ENCODE results near the gene AXIN1.

Gene AXIN1

GRCh38 chr16:321532-321931 lies 31.0 kb downstream of the AXIN1 start:
- Histone ChIP-seq H3K27me3 (no peaks in the 10 kb centered on the region), H3K4me3 (ENCODE audit: low read depth in 1 of 2, low read length in 1 of 2) (no peak overlapping the region), H3K4me1 (ENCODE audit: control insufficient read depth in 1 of 2, insufficient read depth in 1 of 2, low read depth in 1 of 2, low read length in 1 of 2) (peaks cover 35 to 49% of the 10 kb centered on the region in 2 experiments), H3K36me3 (peaks cover 39% of the 10 kb centered on the region), H3K9me3 (no peaks in the 10 kb centered on the region), H3K27ac (peak overlapping the region; percentile 57)
- no peak for TF ChIP-seq CTCF (IDR thresholded peaks at IDR 0.05)

- H3K4me1 ChIP-seq (ENCODE audit: control insufficient read depth in 1 of 2, insufficient read depth in 1 of 2, low read depth in 1 of 2, low read length in 1 of 2), result peaks cover 24 to 36% of the 10 kb centered on the region in 2 experiments
- H3K9me3 ChIP-seq, result no peaks in the 10 kb centered on the region
- H3K27me3 ChIP-seq, result no peaks in the 10 kb centered on the region
- H3K4me3 ChIP-seq (ENCODE audit: low read depth in 1 of 2, low read length in 1 of 2), result no peak overlapping the region
- no peak for TF ChIP-seq CTCF (IDR thresholded peaks at IDR 0.05)
- H3K27ac ChIP-seq, result no peak overlapping the region
- peaks cover 39% of the 10 kb centered on the region for H3K36me3 ChIP-seq
Observed at GRCh38 chr16:320206-320605, 32.3 kb downstream of the AXIN1 start.

- Histone ChIP-seq H3K4me3 (ENCODE audit: low read depth in 1 of 2, low read length in 1 of 2) (no peak overlapping the region), H3K27ac (no peak overlapping the region), H3K9me3 (no peaks in the 10 kb centered on the region), H3K4me1 (ENCODE audit: control insufficient read depth in 1 of 2, insufficient read depth in 1 of 2, low read depth in 1 of 2, low read length in 1 of 2) (peaks cover 8 to 20% of the 10 kb centered on the region in 2 experiments), H3K27me3 (no peaks in the 10 kb centered on the region), H3K36me3 (peaks cover 53% of the 10 kb centered on the region)
- TF ChIP-seq CTCF (IDR thresholded peaks at IDR 0.05), result no peak
Observed at GRCh38 chr16:318628-319027, 33.9 kb downstream of the AXIN1 start.

- TF ChIP-seq CTCF (IDR thresholded peaks at IDR 0.05), result no peak
- H3K27ac ChIP-seq, result no peak overlapping the region
- H3K27me3 ChIP-seq, result no peaks in the 10 kb centered on the region
- no peak overlapping the region for H3K4me3 ChIP-seq (ENCODE audit: low read depth in 1 of 2, low read length in 1 of 2)
- no peaks in the 10 kb centered on the region for H3K9me3 ChIP-seq
- peaks cover 63% of the 10 kb centered on the region for H3K36me3 ChIP-seq
- H3K4me1 ChIP-seq (ENCODE audit: control insufficient read depth in 1 of 2, insufficient read depth in 1 of 2, low read depth in 1 of 2, low read length in 1 of 2), result peaks cover 2 to 16% of the 10 kb centered on the region in 2 experiments
Observed at GRCh38 chr16:317583-317982, 34.9 kb downstream of the AXIN1 start.

GRCh38 chr16:316741-317464 lies 35.6 kb downstream of the AXIN1 start:
- Histone ChIP-seq H3K27me3 (no peaks in the 10 kb centered on the region), H3K27ac (no peak overlapping the region), H3K36me3 (peaks cover 65% of the 10 kb centered on the region), H3K4me3 (ENCODE audit: low read depth in 1 of 2, low read length in 1 of 2) (no peak overlapping the region), H3K4me1 (ENCODE audit: control insufficient read depth in 1 of 2, insufficient read depth in 1 of 2, low read depth in 1 of 2, low read length in 1 of 2) (peaks cover 0 to 10% of the 10 kb centered on the region in 2 experiments), H3K9me3 (no peaks in the 10 kb centered on the region)
- no peak for TF ChIP-seq CTCF (IDR thresholded peaks at IDR 0.05)
